NCI-H524 (cell line): ENCODE data around the gene DCDC2.
"Not testable (repeated sequence)": the region's sequence is repeated elsewhere in the genome, so short reads cannot be mapped to it uniquely, and the experiment has no call there.

ENCODE experiments used
- DNase-seq, 2 experiments: peaks; one replicate each; lab custom pipeline; 2025; lab: John Stamatoyannopoulos, UW

Gene DCDC2

DNA sequence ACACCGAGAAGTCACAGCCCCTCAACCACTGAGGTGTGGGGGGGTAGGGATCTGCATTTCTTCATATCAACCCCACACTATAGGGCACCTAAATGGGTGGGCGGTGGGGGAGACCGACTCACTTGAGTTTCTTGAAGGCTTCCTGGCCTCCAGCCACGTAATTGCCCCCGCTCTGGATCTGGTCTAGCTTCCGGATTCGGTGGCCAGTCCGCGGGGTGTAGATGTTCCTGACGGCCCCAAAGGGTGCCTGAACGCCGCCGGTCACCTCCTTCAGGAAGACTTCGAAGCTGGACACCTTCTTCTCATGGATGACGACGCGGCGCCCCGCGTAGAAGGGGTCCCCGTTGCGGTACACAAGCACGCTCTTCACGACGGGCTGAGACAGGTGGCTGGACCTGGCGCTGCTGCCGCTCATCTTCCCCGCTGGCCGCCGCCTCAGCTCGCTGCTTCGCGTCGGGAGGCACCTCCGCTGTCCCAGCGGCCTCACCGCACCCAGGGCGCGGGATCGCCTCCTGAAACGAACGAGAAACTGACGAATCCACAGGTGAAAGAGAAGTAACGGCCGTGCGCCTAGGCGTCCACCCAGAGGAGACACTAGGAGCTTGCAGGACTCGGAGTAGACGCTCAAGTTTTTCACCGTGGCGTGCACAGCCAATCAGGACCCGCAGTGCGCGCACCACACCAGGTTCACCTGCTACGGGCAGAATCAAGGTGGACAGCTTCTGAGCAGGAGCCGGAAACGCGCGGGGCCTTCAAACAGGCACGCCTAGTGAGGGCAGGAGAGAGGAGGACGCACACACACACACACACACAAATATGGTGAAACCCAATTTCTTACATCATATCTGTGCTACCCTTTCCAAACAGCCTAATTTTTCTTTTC lies at the start of gene DCDC2:
Gene DCDC2, minus strand, starts transcription at position 724 of the 883 bp plus-strand sequence. Its CDS starts 309 bp downstream, at position 415.
- DNase-seq: no peak

DNA sequence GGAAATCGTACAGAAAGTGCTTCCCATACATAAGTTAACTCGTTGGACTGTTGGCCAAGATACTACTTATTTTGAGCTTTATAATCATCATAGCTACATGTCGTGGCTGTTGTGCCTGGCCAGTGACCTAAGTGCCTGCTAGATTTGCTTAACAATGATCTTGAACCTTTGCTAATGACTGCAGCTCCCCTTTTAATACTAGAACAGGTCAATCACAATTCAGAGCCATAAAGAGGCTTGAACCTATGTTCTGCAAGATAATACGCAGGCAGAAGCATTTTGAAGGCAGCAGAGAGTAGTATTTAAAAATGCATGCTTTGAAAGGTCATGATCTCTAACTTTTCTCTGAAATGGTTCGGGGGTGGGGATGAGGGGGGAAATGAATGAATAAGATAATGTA lies 47.4 kb upstream of the DCDC2 start:
- DNase-seq: no peak

DNA sequence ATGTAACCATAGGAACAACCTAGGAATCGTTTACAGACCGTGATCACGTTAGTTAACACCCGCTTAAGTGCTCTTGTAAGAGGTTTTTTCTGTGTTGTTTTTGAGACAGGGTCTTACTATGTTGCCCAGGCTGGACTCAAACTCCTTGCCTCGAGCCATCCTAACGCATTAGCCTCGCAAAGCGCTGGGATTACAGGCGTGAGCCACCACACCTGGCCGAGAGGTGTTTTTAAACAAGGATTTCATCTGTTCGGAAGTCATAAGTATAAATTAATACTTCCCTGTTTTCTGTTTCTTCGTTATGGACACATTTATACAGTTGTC lies 45.6 kb upstream of the DCDC2 start:
- no peak for DNase-seq

DNA sequence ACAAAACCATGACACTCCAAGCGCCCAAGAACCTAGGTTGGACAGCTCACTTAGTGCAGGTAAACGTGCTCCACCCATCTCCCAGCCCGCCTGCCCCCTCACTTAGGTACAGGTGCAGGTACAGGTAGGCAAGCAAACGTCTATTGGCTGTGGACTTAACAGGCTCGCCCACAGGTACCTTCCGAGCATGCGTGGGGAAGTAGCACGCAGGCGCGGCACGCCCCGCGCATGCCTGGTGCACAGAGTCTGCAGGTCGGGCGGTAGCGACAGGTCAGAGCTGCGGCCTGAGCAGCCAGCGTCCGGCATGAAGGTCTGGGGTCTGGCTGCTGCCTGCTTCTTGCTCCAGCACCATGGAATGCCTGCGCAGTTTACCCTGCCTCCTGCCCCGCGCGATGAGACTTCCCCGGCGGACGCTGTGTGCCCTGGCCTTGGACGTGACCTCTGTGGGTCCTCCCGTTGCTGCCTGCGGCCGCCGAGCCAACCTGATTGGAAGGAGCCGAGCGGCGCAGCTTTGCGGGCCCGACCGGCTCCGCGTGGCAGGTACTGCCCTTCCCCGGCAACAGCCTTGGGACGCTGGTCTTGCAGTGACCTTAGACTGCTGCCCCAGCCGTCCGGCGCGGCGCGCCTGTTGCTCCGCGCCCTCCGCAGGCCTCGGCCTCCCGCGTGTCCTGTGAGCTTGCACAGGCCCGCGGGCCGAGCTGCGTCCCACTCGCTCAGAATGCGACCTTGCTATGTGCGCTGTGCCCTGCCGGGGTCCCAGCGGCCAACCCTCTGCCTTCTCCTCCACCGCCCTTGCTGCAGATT lies 45.0 kb upstream of the DCDC2 start, which contains the start of gene MRS2:
Gene MRS2, plus strand, starts transcription at position 240 of the 804 bp plus-strand sequence. Its CDS starts 111 bp downstream, at position 351.
- peak; percentile 50 to 84 for DNase-seq

- no peak for DNase-seq
Observed at GRCh38 chr6:24401458-24401857, 43.6 kb upstream of the DCDC2 start.

DNA sequence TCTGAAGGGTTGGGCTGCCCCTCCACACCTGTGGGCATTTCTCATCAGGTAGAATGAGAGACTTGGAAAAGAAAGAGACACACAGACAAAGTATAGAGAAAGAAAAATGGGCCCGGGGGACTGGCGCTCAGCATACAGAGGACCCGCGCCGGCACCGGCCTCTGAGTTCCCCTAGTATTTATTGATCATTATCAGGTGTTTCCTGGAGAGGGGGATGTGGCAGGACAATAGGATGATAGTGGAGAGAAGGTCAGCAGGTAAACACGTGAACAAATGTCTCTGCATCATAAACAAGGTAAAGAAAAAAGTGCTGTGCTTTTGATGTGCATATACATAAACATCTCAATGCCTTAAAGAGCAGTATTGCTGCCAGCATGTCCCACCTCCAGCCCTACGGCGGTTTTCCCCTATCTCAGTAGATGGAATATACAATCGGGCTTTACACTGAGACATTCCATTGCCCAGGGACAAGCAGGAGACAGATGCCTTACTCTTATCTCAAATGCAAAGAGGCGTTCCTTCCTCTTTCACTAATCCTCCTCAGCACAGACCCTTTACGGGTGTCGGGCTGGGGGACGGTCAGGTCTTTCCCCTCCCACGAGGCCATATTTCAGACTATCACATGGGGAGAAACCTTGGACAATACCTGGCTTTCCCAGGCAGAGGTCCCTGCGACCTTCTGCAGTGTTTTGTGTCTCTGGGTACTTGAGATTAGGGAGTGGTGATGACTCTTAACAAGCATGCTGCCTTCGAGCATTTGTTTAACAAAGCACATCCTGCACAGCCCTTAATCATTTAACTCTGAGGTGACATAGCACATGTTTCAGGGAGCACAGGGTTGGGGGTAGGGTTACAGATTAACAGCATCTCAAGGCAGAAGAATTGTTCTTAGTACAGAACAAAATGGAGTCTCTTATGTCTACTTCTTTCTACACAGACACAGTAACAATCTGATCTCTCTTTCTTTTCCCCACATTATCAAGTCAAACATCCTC lies 42.5 kb upstream of the DCDC2 start:
- DNase-seq: peak in 1 of 2 experiments; percentile 41

- DNase-seq: no peak
Observed at GRCh38 chr6:24397631-24398030, 39.8 kb upstream of the DCDC2 start.

DNA sequence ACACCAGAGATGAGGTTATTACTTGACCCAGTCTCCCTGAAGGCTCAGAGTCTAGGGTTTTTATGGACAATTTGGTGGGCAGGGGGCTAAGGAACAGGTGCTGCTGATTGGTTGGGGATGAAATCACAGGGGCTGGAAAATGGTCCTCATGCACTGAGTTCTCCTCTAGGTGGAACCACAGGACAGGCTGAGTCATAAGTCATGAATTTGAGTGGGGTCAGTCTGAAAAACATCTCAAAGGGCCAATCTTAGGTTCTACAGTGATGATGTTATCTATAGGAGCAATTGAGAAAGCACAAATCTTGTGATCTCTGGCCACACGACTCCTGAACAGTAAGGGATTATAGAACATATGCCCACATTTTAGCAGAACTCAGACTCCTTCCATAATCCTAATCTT lies 39.0 kb upstream of the DCDC2 start:
- DNase-seq: no peak

DNA sequence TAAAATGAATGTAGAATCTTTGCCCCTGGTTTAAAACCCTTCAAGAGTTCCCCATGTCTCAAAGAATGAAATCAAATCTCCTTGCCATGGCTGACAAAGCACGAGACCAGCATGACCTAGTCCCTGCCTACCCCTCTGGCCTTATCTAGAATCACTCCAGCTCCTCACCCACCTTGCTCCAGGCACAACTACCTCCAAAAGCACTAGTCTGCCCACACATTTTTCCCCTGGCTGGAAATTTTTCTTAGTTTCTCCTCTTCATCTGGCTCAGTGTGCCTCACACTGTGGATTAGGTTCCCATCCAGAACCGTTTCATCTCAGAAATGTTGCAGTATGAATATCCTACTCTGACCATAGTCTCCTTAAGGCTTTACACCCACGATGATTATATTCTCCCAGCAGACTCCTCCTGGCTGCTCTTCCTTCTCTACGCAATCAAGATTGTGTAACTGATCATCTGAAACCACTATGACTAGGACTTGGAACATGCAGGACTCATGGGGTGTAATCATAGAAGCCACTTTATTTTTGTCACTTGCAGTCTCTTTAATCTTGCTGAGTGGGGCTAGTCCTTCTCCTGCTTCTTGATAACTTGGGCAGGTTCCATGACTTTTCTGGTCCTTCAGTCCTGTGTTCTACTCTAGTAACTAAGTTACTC lies 37.0 kb upstream of the DCDC2 start:
- DNase-seq: no peak

- no peak for DNase-seq
Observed at GRCh38 chr6:24394061-24394779, 36.4 kb upstream of the DCDC2 start.

- no peak for DNase-seq
Observed at GRCh38 chr6:24391756-24392405, 34.0 kb upstream of the DCDC2 start.

DNA sequence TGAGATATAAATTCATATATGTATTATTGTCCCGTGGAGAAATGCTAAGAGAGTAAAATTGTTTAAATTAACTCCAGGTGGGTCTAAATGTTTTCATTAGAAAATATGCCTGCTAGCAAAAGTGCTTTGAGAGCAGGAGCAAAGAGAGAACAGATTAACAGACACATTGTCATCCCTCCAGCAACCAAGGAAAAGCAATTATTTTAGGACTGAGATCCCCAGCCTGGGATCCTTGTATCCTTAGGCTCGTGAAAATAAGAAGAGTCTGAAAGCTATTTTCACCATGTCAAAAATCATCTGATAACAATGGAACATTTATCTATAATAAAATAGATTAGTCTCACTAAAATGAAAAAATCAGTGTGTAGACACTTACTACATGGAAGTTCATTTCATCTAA lies 33.3 kb upstream of the DCDC2 start:
- no peak for DNase-seq

DNA sequence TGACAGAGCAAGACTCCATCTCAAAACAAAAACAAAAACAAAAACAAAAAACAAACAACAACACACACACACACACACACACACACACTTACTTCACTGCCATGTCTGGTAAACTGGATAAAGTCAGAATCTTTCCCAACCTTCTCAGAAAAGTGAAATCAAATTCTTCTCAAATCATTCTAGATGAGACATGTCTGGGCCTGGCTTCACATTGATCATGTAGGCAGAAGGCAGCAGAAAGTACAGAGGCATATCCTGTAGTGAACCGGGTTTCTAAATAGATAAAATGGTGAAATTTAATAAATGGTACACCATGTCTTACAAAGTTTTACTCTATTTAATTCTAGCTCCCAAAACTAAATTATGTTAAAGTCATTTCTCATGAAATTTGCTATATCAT lies 30.0 kb upstream of the DCDC2 start:
- DNase-seq: no peak

GRCh38 chr6:24385536-24386269 lies 27.8 kb upstream of the DCDC2 start:
- DNase-seq: peak in 1 of 2 experiments; percentile 5

DNA sequence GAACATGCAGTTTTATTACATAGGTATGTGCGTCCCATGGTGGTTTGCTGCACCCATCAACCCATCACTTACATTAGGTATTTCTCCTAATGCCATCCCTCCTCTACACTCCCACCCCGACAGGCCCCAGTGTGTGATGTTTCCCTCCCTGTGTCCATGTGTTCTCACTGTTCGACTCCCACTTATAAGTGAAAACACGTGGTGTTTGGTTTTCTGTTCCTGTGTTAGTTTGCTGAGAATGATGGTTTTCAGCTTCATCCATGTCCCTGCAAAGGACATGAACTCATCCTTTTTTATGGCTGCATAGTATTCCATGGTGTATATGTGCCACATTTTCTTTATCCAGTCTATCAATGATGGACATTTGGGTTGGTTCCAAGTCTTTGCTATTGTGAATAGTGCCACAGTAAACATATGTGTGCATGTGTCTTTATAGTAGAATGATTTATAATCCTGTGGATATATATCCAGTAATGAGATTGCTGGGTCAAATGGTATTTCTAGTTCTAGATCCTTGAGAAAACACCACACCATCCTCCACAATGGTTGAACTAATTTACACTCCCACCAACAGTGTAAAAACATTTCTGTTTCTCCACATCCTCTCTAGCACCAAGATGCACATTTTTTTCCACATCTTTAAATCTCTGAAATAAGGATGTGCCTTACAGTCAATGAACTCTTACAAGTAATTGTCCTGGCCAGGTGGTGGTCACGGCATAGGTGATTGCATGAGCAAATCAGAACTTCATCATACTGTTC lies 26.7 kb upstream of the DCDC2 start:
- not testable (repeated sequence) for DNase-seq

GRCh38 chr6:24382891-24383494 lies 25.1 kb upstream of the DCDC2 start:
- not testable (repeated sequence) for DNase-seq

- DNase-seq: no peak
Observed at GRCh38 chr6:24382220-24382540, 24.3 kb upstream of the DCDC2 start.

DNA sequence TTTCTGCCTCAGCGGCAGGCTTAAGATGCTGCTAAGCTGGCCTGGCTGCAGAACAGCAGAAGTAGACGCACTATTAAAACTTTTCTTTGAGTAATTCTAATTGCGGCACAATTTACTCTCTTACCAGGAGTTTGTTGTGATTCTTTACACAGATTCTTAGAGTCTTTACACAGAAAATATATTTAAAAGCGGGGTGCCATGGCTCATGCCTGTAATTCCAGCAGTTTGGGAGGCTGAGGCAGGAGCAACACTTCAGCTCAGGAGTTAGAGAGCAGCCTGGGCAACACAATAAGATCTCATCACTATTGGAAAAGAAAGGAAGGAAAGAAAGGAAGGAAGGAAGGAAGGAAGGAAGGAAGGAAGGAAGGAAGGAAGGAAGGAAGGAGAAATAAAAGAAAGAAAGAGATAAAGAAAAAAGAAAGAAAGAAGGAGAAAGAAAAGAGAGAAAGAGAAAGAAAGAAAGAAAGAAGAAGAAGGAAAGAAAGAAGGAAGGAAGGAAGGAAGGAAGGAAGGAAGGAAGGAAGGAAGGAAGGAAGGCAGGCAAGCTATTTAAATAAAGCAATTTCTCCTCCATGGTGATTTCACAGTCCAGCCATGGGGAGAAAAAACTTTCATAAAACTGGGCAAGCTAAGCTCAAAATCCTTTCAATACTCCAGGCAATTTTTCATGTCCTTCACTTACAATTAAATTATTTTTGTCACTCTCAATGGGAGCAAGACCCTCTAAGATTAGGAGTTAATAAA lies 23.8 kb upstream of the DCDC2 start:
- DNase-seq: no peak
